ENCODE results near the gene DHCR24.
"Not testable (repeated sequence)": the region's sequence is repeated elsewhere in the genome, so short reads cannot be mapped to it uniquely, and the experiment has no call there.

Gene DHCR24

GRCh38 chr1:54886724-54887664, at the start of gene DHCR24:
DHCR24 (minus strand) TSS chr1:54887195; CDS start chr1:54887119, 76 bp downstream.
- peak; percentile 89 for DNase-seq

GRCh38 chr1:54936791-54937190, 49.8 kb upstream of the DHCR24 start:
- no peak for DNase-seq

GRCh38 chr1:54934869-54935268, 47.9 kb upstream of the DHCR24 start:
- no peak for DNase-seq

- DNase-seq: not testable (repeated sequence)
These were observed 47.1 kb upstream of the DHCR24 start for GRCh38 chr1:54934081-54934480.

- DNase-seq: no peak
These were observed 44.4 kb upstream of the DHCR24 start for GRCh38 chr1:54931275-54931840.

GRCh38 chr1:54929700-54930099, 42.7 kb upstream of the DHCR24 start:
- no peak for DNase-seq

GRCh38 chr1:54928327-54928726, 41.3 kb upstream of the DHCR24 start:
- no peak for DNase-seq

GRCh38 chr1:54927472-54928240, 40.7 kb upstream of the DHCR24 start:
- no peak for DNase-seq

- DNase-seq: no peak
These were observed 40.0 kb upstream of the DHCR24 start for GRCh38 chr1:54926970-54927369.

GRCh38 chr1:54922921-54923421, 36.0 kb upstream of the DHCR24 start:
- no peak for DNase-seq

GRCh38 chr1:54922040-54922761, 35.2 kb upstream of the DHCR24 start:
- no peak for DNase-seq

GRCh38 chr1:54919367-54920359, 32.7 kb upstream of the DHCR24 start:
- no peak for DNase-seq

GRCh38 chr1:54911076-54911475, 24.1 kb upstream of the DHCR24 start:
- DNase-seq: not testable (repeated sequence)

GRCh38 chr1:54906586-54906985, 19.6 kb upstream of the DHCR24 start:
- no peak for DNase-seq

GRCh38 chr1:54904476-54905048, 17.6 kb upstream of the DHCR24 start:
- no peak for DNase-seq

GRCh38 chr1:54894271-54894670, 7.3 kb upstream of the DHCR24 start:
- DNase-seq: no peak

- DNase-seq: no peak
These were observed 5.6 kb upstream of the DHCR24 start for GRCh38 chr1:54892586-54892985.

- no peak for DNase-seq
These were observed 2.2 kb upstream of the DHCR24 start for GRCh38 chr1:54889132-54889725.

- DNase-seq: no peak
These were observed 1.2 kb upstream of the DHCR24 start for GRCh38 chr1:54888080-54888733.

GRCh38 chr1:54887665-54888071, 673 bp upstream of the DHCR24 start:
- no peak for DNase-seq
